SIG-M5 (cell line): ENCODE measurements around the gene FER.
"Not testable (repeated sequence)": the region's sequence is repeated elsewhere in the genome, so short reads cannot be mapped to it uniquely, and the experiment has no call there.

Experiments used
- DNase-seq: peaks from one replicate; lab custom pipeline; 2025; lab: John Stamatoyannopoulos, UW

FER gene

GRCh38 chr5:108881133-108881532, 133.4 kb downstream of the FER start:
- no peak for DNase-seq

- no peak for DNase-seq
These were observed 137.0 kb downstream of the FER start for GRCh38 chr5:108884736-108885135.

DNA sequence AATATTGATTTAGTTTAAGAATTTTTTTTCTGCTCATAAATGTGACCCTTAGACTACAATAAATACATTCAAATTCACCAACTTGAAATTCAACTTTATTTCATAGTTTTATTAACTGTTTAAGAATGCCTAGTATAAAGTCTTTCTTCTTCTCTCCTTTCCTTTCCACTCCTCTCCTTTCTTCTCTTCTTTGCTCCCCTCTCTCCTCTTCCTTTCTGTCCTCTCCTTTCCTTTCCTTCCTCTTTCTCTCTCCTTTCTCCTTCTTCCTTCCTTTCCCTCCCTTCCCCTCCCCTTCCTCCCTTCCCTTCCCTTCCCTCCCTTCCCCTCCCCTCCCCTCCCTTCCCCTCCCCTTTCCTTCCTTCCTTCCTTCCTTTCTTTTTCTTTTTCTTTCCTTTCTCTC, 150.6 kb downstream of the FER start:
- DNase-seq = no peak

DNA sequence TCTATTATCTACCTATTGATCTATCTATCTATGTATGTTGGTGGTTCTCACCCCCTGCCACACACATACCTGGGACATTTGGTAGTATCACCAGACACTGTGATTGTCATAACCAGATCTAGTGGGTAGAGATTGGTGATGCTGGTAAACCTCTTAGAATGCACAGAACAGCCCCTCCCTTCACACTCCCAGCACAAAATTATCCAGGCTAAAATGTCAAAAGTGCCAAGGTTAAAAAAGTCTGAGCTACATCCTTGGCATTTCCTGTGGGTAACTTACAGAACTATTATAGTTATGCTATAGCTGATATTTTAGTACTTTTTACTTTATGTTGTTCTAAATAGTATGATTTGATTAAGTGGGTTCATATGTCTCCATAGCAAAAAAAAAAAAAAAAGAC, 151.0 kb downstream of the FER start:
- no peak for DNase-seq

DNA sequence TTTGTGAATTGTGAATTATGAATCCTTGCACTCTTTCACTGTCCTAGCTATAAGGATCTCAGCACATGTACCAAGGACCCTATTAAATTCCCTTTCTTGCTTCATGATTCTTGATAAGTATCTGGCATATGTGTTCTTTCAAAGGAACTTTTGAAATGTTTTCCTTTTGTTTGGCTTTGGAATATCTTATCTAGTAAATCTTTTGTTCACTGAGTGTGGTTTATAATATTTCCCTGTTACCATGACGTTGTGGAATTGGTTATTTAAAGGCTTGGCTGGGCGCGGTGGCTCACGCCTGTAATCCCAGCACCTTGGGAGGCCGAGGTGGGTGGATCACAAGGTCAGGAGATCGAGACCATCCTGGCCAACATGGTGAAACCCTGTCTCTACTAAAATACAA, 151.5 kb downstream of the FER start:
- DNase-seq = not testable (repeated sequence)

DNA sequence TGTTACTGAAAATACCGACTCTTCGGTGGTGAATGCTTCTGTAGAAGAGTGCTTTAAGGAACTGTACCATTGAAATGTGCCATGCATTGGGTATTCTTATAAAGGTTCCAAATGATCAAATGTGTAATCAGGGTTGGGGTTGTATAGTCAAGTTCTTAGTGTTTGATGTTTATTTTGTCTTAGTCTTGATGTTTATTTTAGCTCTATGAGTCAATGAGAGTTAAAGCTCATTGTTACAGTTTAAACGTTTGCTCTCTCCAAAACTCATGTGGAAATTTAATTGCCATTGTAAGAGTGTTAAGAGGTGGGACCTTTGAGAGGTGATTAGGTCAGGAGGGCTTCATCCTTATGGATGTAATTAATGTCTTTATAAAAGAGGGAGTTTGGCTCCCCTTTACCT, 153.0 kb downstream of the FER start:
- no peak for DNase-seq

DNA sequence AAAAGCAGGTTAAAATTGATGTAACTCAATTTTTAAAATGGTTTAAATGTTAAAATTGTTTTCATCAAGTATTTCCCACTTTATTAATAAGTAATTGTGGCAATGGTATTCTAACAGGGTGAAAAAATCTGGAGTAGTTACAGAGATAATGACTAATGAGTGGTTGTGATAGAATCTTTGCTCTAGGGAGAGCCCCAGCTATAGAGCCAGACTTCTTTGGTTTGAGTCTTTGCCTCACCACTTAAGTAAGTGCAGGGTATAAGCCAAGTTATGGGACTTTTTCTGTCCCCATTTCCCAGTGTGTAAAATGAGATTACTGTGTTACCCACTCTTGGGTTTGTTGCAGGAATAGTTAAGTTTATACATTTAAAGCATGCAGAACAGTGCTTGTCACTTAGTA, 158.1 kb downstream of the FER start:
- no peak for DNase-seq

DNA sequence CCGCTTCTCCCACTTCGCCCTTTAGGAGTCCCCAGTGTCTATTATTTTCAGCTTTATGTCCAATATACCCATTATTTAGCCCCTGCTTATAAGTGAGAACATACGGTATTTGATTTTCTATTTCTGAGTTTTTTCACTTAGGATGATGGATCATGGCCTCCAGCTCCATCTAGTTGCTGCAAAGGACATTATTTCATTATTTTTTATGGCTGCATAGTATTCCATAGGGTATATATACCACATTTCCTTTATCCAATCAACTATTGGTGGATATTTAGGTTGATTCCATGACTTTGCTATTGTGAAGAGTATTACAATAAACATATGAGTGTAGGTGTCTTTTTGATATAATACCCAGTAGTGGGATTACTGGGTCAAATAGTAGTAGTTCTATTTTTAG, 162.9 kb downstream of the FER start:
- DNase-seq = no peak

DNA sequence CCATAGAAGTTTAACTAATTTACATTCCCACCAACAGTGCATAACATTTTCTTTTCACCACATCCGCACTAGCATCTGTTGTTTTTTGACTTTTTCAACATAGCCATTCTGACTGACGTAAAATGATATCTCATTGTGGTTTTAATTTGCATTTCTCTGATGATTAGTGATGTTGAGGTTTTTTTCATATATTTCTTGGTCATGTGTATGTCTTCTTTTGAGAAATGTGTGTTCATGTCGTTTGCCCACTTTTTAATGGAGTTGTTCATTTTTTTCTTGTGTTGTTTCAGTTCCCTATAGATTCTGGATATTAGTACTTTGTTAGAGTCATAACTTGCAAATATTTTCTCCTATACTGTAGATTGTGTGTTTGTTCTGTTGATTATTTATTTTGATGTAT, 163.4 kb downstream of the FER start:
- DNase-seq = no peak

GRCh38 chr5:108917596-108917995, 169.9 kb downstream of the FER start:
- DNase-seq = no peak

DNA sequence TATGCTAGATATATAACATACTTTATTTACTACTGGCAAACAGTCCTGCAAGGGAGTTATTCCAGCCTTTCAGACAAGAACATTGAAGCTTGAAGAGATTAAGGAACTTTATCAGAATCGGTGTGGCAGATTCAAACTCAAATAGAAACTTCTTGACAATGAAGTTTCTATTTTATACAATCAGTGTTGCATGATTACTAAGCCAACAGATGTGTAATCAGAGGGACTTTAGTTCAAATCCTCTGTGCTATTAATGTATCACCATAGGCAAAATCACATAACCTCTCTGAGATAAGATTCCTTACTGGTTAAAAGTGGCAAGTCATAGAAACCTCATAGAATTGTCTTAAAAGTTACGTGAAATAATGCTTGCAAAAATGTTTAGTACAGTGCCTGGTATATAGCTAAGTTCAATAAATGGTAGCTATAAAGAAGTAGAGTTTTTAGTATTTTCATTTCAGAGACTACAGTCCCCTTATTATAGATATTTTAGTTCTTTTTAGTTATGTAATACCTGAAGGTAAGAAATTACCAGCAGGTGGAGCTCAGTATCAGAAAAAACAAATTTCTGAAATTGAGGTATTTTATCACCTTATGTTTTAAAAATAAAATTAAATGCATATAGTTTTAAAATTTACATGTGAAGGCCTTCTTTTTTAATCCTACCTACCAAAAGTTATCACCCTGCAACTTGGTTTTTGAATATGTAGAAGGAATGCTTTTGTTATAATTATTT, 172.1 kb downstream of the FER start:
- no peak for DNase-seq

GRCh38 chr5:108924457-108924961, 176.8 kb downstream of the FER start:
- no peak for DNase-seq

DNA sequence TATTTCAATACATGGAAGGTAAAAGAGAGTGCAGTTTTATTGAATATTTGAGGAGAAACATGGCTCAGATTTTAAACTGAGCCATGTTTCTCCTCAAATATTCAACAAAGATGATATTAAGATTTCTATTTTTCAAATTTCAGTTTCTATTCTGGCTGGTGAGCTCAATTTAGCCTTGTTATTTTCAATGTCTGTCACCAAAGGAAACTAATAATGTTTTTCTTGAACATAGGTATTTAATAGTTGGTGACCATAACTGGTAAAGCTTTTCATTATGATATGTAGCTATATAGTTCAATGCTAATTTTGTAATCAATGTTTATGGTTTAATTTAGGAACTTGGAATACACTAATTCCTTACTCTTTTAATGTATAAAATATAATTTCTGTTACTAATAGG, 177.4 kb downstream of the FER start:
- no peak for DNase-seq

DNA sequence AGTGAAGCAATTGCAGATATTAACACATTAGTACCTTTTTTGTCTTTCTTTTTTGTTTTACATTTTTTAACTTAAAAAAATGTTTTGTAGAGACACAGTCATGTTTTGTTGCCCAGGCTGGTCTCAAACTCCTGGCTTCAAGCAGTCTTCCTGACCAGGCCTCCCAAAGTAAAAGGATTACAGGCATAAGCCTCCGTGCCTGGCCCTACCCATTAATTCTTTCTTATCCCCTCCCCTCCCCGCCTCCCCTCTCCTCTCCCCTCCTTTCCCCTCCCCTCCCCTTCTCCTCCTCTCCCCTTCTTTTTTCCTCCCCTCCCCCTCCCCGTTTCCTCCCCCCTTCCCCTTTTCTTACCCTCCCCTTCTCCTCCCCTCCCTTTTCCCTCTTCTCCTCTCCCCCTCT, 182.4 kb downstream of the FER start:
- DNase-seq = no peak

GRCh38 chr5:108935611-108936010, 187.9 kb downstream of the FER start:
- DNase-seq = no peak

GRCh38 chr5:108937221-108937620, 189.5 kb downstream of the FER start:
- DNase-seq = no peak

- no peak for DNase-seq
These were observed 192.8 kb downstream of the FER start for GRCh38 chr5:108940506-108940905.

DNA sequence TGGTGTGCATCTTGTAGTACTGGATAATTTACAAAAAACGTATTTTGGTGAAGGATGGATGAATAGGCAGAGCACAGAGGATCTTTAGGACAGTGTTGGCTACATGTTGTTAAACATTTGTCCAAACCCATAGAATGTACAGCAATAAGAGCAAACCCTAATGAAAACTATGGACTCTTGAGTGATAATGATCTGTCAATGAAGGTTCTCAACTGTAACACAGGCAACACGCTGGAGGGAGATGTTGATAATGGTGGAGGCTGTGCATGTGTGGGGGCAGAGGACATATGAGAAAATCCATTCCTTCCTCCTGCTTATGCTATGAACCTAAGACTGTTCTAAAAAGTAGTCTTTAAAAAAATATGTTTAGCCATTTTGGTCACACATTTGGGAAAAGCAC, 194.0 kb downstream of the FER start:
- no peak for DNase-seq

- no peak for DNase-seq
These were observed 195.0 kb downstream of the FER start for GRCh38 chr5:108942701-108943100.

DNA sequence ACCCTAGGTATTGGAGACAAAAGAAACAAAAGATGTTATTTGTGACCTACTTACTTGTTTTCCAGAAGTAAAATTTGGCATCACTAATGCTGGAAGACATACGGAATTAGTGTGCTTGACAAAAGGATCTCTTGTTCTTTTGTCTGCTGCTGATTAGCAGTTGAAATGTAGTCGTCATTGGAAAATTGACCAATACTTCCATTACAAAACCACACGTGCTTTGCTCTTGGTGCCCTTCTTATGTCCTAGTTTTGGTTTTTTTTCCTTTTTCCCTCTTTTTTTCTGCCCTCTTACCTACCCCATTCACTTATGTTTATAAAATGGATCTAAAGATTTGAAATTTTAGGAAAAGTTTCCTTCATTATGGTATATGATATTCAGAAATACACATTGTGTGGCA, 197.4 kb downstream of the FER start:
- no peak for DNase-seq

DNA sequence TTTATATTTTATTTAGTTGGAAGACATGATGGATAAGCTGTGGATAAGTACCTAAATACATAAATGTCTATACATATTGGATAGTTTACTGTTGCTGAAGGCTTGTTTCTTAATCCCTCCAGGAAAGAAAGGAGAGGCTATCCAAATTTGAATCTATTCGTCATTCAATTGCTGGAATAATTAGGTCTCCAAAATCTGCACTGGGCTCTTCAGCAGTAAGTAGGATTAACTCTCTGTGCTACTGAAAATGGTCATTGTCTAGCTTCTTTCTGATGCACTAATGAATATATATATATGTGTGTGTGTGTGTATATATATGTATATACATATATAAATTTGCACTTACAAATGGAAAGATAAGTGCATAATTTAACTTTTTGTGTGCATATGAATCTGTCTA, 198.3 kb downstream of the FER start:
- no peak for DNase-seq

DNA sequence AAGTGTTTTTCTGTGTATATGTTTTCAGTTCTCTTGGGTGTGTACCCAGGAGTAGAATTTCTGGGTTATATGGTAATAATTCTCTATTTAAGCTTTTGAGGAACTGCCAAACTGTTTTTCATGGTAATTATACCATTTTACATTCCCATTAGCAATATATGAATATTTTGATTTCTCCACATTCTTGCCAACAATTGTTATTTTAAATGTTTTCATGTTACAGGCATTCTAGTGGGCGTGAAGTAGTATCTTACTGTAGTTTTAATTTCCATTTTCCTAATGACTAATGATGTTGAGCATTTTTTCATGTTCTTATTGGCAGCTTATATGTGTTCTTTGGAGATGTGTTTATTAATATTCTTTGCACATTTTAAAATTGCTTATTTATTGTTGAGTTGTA, 199.5 kb downstream of the FER start:
- DNase-seq = no peak

- DNase-seq = no peak
These were observed 202.6 kb downstream of the FER start for GRCh38 chr5:108950276-108950675.

DNA sequence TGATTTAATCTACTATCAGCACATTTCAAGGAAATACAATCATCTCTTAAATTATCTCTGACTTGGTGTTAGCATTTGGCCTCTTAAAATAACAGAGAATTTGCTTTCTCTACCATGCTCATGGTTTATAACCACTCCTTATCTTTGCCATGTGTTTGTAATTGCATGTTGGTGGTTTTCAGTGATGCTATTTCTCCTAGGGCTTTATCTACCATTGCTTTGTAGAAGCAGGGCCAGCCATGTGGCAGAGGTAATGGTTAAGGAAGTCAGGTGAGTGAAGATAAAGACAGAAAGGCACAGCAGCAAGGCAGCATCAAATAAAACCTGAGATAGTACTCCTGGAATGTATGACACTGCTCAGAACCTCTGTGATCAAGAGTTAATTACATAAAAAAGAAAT, 206.2 kb downstream of the FER start:
- no peak for DNase-seq
